ENCODE data around the gene HBS1L. TPM values are rescaled to one million over a fixed set of nuclear protein-coding genes. Genes with fewer than 3 reads are reported as not detected.

Gene HBS1L
- polyA plus RNA-seq, 1 donor from 2014 or later, result 103 TPM

DNA sequence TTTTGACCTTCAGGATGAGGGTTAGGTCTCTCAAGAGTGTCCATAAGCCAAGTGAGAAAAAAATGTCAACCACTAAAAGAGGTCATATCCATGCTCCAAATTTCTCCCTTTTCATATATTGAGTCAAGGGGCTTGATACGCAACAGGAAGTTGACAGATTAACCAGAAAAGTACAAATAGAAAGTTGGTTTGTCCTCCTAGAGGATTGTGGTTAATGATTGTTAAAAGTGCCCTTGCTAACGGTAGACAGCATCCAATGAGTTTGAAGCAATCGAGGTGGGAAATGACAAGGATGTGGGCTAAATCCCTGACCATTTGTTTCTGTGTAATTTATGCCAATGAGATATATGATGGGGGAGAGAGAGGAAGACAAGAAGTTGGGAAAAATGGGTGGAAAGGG is 18.1 kb upstream of the HBS1L start:
- Histone ChIP-seq H3K9ac (ENCODE audit: low read length) (no peak overlapping the region), H3K27me3 (ENCODE audit: insufficient read depth, low read depth, low read length) (no peaks in the 10 kb centered on the region), H3K4me3 (ENCODE audit: low read length) (no peak overlapping the region), H3K27ac (ENCODE audit: low read length) (no peak overlapping the region), H4K20me1 (ENCODE audit: insufficient read depth) (no peaks in the 10 kb centered on the region), H3K4me2 (ENCODE audit: low read length) (no peak overlapping the region), H3K9me3 (ENCODE audit: low read length) (no peaks in the 10 kb centered on the region), H3K9me2 (ENCODE audit: insufficient read depth, low read length) (no peaks in the 10 kb centered on the region), H3K79me2 (replicated peaks; ENCODE audit: insufficient read depth, low read length) (no peaks in the 10 kb centered on the region), H2AFZ (ENCODE audit: low read depth, low read length) (no peak overlapping the region), H3F3A (ENCODE audit: insufficient read depth, low read length, poor library complexity, severe bottlenecking) (no peaks in the 10 kb centered on the region), H3K36me3 (ENCODE audit: insufficient read depth, low read length) (no peaks in the 10 kb centered on the region)
- TF ChIP-seq POLR2AphosphoS5 (IDR thresholded peaks at IDR 0.05) (no peak), SMC3 (conservative IDR thresholded peaks at IDR 0.05; ENCODE audit: poor library complexity) (no peak), EP300 (conservative IDR thresholded peaks at IDR 0.05; ENCODE audit: poor library complexity, severe bottlenecking) (no peak), EZH2 (IDR thresholded peaks at IDR 0.05; ENCODE audit: borderline replicate concordance, insufficient read depth, low read length, poor library complexity, severe bottlenecking) (no peak), RAD21 (conservative IDR thresholded peaks at IDR 0.05) (no peak), TAF1 (IDR thresholded peaks at IDR 0.05; ENCODE audit: low read depth) (no peak), MXI1 (conservative IDR thresholded peaks at IDR 0.05; ENCODE audit: poor library complexity, severe bottlenecking) (no peak)
- TF ChIP-seq, protein P1, sequence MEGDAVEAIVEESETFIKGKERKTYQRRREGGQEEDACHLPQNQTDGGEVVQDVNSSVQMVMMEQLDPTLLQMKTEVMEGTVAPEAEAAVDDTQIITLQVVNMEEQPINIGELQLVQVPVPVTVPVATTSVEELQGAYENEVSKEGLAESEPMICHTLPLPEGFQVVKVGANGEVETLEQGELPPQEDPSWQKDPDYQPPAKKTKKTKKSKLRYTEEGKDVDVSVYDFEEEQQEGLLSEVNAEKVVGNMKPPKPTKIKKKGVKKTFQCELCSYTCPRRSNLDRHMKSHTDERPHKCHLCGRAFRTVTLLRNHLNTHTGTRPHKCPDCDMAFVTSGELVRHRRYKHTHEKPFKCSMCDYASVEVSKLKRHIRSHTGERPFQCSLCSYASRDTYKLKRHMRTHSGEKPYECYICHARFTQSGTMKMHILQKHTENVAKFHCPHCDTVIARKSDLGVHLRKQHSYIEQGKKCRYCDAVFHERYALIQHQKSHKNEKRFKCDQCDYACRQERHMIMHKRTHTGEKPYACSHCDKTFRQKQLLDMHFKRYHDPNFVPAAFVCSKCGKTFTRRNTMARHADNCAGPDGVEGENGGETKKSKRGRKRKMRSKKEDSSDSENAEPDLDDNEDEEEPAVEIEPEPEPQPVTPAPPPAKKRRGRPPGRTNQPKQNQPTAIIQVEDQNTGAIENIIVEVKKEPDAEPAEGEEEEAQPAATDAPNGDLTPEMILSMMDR (IDR thresholded peaks at IDR 0.05; ENCODE audit: poor library complexity, severe bottlenecking), result no peak
- TF ChIP-seq, protein P2, sequence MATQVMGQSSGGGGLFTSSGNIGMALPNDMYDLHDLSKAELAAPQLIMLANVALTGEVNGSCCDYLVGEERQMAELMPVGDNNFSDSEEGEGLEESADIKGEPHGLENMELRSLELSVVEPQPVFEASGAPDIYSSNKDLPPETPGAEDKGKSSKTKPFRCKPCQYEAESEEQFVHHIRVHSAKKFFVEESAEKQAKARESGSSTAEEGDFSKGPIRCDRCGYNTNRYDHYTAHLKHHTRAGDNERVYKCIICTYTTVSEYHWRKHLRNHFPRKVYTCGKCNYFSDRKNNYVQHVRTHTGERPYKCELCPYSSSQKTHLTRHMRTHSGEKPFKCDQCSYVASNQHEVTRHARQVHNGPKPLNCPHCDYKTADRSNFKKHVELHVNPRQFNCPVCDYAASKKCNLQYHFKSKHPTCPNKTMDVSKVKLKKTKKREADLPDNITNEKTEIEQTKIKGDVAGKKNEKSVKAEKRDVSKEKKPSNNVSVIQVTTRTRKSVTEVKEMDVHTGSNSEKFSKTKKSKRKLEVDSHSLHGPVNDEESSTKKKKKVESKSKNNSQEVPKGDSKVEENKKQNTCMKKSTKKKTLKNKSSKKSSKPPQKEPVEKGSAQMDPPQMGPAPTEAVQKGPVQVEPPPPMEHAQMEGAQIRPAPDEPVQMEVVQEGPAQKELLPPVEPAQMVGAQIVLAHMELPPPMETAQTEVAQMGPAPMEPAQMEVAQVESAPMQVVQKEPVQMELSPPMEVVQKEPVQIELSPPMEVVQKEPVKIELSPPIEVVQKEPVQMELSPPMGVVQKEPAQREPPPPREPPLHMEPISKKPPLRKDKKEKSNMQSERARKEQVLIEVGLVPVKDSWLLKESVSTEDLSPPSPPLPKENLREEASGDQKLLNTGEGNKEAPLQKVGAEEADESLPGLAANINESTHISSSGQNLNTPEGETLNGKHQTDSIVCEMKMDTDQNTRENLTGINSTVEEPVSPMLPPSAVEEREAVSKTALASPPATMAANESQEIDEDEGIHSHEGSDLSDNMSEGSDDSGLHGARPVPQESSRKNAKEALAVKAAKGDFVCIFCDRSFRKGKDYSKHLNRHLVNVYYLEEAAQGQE (IDR thresholded peaks at IDR 0.05; ENCODE audit: borderline replicate concordance), result no peak

DNA sequence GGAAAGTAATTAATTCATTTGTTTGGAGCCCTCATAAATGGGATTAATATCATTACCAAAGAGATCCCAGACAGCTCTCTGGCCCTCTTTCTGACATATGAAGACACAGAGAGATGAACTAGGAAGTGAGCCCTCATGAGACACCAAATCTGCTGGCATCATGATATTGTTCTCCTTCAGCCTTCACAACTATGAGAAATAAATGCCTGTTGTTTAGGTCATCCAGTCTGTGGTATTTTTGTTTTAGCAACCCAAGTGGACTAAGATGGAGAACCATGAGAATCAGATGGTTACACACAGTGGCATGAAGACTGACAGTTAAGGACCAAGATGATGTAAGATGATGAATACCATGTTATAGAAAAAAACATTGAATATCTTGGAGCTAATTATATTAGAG is 16.9 kb upstream of the HBS1L start:
- Histone ChIP-seq H3K36me3 (ENCODE audit: insufficient read depth, low read length) (no peaks in the 10 kb centered on the region), H3K27me3 (ENCODE audit: insufficient read depth, low read depth, low read length) (no peaks in the 10 kb centered on the region), H3K9ac (ENCODE audit: low read length) (no peak overlapping the region), H3K4me3 (ENCODE audit: low read length) (no peak overlapping the region), H3K9me2 (ENCODE audit: insufficient read depth, low read length) (no peaks in the 10 kb centered on the region), H2AFZ (ENCODE audit: low read depth, low read length) (no peak overlapping the region), H3K9me3 (ENCODE audit: low read length) (no peaks in the 10 kb centered on the region), H3F3A (ENCODE audit: insufficient read depth, low read length, poor library complexity, severe bottlenecking) (no peaks in the 10 kb centered on the region), H3K4me2 (ENCODE audit: low read length) (no peak overlapping the region), H3K27ac (ENCODE audit: low read length) (no peak overlapping the region), H4K20me1 (ENCODE audit: insufficient read depth) (no peaks in the 10 kb centered on the region), H3K79me2 (replicated peaks; ENCODE audit: insufficient read depth, low read length) (no peaks in the 10 kb centered on the region)
- TF ChIP-seq RAD21 (conservative IDR thresholded peaks at IDR 0.05), result no peak
- TF ChIP-seq, protein P2 (IDR thresholded peaks at IDR 0.05; ENCODE audit: borderline replicate concordance), result no peak
- TF ChIP-seq EP300 (conservative IDR thresholded peaks at IDR 0.05; ENCODE audit: poor library complexity, severe bottlenecking), result no peak
- TF ChIP-seq SMC3 (conservative IDR thresholded peaks at IDR 0.05; ENCODE audit: poor library complexity), result no peak
- TF ChIP-seq, protein P1 (IDR thresholded peaks at IDR 0.05; ENCODE audit: poor library complexity, severe bottlenecking), result no peak
